MV-4-11 (cell line): ENCODE results near the gene ADGRG1.
A peak's percentile ranks its signal among the peaks of the same experiment; 100 is the strongest.
"Not testable (repeated sequence)": the region's sequence is repeated elsewhere in the genome, so short reads cannot be mapped to it uniquely, and the experiment has no call there.

Experiments
- DNase-seq: peaks from one replicate; lab custom pipeline; 2025; lab: John Stamatoyannopoulos, UW

ADGRG1 gene

GRCh38 chr16:57628008-57628781 is at the start of gene ADGRG1:
Gene ADGRG1 (plus strand): TSS chr16:57628630. CDS start chr16:57650288, 21,658 bp downstream.
- DNase-seq = peak; percentile 59

GRCh38 chr16:57579361-57579665 is 49.1 kb upstream of the ADGRG1 start:
- no peak for DNase-seq

DNA sequence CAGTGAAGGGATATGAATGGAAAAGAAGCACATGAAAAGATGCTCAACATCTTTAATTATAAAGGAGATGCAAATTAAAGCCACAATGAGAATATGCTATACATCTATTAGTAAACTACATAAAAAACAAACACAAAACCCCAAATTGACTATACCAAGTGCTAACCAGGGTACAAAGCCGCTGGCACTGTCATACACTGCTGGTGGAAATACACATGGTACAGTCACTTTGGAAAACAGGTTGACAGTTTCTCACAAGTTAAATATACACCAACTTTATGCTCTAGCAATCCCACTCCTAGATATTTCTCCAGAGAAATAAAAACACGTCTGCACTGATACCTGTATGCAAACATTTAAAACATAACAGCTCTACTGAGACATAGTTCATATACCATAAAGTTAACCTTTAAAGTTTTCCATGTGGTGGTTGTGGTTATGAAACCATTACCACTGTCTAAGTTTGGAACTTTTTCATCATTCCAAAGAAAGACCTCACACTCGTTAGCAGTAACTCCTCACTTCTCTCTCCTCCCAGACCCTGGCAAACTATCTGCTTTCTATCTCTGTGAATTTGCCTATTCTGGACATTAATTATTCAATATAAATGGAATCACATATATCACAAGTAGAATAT is 43.3 kb upstream of the ADGRG1 start:
- no peak for DNase-seq

GRCh38 chr16:57588831-57589230 is 39.6 kb upstream of the ADGRG1 start:
- DNase-seq = no peak

DNA sequence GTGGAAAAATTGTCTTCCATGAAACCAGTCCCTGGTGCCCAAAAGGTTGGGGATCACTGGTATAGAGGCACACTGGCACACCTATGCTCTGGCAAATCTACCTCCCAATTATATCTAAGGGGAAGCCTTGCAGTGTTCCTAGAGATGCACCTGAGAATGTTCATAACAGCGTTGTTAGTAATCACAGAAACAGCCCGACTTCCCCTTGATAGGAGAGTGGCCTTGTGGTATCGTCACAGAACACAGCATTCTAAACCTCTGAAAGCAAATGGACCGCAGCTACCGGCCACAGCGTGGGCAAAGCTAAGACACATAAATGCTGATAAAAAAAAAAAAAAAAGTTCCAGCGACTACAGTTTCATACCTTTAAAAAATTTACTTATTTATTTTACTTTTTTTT is 39.1 kb upstream of the ADGRG1 start:
- DNase-seq = no peak

- DNase-seq = peak; percentile 70
Measured at GRCh38 chr16:57590654-57591085, 37.8 kb upstream of the ADGRG1 start.

DNA sequence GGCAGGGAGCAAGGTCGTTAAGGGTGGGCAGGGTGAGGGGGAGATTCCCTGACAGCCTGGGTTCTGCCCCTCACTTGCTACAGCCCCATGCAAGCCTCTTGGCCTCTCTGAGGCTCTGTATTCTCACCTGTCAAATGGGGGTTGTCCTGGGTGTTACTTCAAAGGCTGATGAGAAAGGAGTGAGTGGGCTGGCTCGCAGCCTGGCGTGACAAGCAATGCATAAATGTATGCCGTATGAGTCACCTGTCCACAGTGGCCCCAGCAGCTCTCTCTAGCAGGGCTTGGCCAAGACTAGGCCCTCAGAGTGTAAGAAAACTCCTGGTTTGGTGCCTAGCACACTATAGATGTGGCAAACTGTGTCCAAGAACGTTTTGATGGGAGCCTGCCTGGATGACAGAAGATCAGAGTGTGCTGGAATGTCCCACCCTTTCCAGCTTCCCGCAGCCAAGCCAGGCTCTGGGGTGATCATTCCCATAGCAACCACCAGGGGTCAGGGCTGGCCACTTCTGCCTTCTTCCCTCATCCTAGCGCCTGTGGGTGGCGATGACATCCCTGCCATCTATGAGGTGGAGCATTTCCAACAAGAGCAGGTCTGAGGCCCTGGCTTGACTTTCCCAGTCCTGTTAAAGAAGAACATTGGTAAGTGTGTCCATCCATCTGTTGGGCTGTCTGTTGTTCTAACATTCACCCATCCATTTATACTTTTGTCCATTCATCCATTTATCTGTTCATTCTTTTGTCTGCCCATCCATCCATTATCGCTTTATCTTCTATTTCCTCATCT is 37.2 kb upstream of the ADGRG1 start:
- peak; percentile 67 for DNase-seq

DNA sequence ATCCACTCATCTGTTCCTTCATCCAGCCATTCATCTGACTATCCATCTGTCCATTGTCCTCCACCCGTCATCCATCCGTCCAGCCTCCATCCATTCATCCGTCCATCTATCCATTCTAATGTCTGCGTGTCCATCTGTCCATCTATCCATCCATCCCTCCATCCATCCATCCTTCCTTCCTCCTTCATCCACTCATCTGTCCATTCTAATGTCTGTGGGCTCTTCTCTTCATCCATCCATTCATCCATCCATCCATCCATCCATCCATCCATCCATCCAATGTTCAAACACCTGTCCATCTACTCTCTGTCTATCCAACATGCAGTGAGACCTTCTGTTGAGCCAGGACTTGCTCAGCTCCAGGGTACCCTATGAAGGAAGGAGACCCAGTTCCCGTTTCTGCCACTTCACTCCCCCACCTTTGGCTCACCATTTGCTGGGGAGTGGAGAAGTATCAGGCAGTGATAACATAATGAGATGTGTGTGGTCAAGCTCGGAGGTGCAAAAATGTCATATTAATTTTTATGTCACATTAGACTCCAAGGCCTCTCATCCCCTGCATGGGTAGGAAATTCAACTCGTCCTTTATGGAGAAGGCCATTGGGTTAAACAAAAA is 36.5 kb upstream of the ADGRG1 start:
- DNase-seq = no peak

DNA sequence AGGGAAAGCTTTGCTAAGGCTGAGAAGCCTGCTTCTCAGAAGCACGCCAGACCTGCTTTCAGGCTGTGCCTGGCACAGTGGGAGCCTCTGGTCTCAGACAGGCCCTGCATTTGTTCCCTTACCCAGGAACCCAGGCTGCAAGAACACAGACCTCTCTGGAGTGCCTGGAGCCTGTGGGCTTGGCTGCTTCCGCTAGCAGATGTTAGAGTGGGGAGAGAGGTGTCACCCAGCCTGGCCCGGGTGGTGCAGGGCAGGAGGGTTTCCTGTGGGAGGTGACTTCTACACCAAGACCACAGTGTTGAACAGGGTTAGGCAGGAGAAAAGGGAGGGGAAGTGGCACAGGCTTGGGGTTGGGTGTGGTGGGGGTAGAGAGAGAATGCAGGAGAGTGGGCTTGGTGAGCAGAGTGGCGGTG is 35.8 kb upstream of the ADGRG1 start:
- DNase-seq = peak; percentile 67

DNA sequence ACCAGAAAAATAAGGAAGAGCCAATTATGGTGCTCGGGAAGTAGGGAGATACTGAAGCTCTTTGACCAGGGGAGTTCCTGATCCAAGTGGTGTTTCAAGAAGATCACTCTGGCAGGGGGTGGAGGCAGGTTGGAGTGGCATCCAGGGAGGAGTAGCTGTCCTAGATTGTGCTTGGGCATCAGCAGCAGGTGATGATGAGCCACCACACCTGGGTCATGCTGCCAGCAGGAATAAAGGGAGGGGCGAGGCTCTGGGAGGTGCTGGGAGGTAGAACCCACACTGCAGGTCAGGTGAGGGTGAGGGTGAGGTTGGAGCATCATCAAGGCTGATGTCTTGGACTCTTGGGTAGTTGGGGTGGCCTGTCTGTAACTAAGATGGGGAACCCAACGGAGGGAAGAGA is 35.4 kb upstream of the ADGRG1 start:
- no peak for DNase-seq

GRCh38 chr16:57593990-57594389 is 34.4 kb upstream of the ADGRG1 start:
- DNase-seq = no peak

- DNase-seq = no peak
Measured at GRCh38 chr16:57594531-57595031, 33.8 kb upstream of the ADGRG1 start.

- not testable (repeated sequence) for DNase-seq
Measured at GRCh38 chr16:57596234-57596633, 32.2 kb upstream of the ADGRG1 start.

GRCh38 chr16:57598437-57598836 is 30.0 kb upstream of the ADGRG1 start:
- DNase-seq = no peak

DNA sequence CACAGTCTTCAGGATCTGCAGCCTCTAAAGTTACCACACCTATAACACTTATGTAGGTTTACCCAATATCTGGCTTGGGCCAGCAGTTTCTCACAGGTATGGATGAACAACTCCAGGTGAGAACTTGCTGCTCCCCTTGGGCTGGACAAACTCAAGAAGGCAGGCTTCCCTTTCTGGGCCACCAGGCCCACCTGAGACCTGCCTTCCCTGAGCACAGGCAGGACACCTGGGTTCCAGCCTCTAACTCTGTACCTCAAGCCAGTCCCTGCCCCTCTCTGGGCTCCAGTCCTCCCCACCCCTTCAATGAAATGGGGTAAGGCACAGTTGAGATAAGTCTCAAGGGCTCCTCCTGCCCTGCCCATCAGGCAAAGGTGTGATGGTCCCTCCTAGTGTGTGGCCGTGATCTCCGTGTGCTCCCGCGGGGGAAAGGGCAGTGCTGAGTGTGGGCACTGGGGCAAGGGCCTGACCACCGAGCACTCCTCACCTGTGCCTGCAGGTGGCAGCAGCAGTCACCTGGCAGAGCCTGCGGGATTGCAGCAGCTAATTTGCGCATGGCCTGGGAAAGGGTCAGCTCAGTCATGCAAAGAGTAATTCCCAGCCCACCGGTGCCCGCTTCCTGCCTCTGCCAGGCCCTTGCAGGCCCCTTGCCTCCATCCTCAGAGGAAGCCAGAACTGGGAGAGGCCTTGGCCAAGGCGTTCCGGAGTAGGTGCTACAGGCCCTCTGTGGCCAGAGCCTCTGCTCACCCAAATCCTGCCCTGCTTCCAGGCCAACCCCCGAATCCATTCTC is 28.2 kb upstream of the ADGRG1 start:
- DNase-seq = no peak

DNA sequence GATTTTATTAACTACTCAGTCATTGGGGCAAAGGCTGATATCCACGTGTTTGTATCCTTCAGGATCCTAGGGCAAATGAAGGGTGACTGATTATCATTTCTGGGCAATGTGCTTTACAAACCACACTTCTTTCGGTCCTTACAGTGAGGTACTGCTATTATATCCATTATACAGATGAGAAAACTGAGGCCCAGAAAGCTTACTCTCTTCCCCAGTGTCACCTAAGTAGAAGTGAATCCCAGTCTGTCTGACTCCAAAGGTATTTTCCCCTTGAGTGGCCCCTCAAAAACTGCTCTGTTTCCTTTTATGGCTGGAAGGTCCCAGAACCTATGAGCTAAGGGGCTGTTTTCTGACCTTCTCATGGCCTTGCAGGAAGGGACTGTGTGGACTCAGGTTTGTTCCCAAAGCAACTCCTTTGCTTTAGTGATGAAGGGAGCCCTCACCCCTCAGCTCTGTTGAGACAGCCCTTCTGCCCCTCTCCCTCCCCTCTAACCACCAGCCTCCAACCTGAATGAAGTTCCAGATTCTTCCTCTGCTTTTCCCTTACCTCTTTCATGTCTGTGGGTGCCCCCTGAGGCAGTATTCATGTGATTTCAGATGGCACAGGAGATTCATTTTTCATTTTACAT is 27.4 kb upstream of the ADGRG1 start:
- DNase-seq = no peak

DNA sequence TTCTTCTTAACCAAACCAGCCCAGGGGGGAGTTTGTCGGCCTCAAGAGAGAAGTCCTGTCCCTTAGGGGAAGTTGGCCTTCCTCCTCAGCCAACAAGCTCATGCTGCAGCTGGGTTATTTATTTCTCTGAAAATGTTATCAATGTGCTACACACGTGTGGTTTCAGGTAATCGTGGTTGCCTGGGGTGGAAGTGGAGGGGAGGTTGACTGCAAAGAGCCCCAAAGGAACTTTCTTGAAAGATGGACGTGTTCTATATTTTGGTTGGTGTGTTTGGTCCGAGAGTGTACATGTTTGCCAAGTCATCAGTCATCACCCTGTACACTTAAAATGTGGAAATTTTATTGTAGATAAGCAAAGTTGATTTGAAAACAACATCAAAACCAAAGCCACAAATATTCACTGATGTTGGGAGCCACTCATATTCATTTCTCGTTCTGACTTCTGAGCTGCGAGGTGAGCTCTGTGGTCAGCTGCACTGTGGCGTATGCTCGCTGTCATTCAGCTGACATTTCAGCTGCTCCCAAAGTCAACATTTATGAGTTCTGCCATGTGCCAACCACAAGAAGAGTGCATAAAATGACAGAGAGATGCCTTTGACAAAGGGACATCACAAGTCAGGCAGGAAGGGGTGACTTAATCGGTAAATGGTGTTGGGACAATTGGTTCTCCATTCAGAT is 26.5 kb upstream of the ADGRG1 start:
- peak; percentile 28 for DNase-seq

- DNase-seq = peak; percentile 45
Measured at GRCh38 chr16:57603115-57604024, 25.1 kb upstream of the ADGRG1 start.

DNA sequence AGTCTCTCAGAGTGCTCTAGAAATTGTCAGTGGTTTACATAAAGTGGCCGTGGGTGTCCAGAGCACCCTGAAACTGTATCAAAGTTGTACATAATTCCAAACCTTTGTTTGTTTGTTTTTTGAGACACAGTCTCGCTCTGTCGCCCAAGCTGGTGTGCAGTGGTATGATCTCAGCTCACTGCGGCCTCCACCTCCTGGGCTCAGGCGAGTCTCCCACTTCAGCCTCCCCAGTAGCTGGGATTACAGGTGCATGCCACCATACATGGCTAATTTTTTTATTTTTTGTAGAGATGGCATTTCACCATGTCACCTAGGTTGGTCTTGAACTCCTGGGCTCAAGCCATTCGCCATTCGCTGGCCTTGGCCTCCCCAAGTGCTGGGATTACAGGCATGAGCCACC is 24.3 kb upstream of the ADGRG1 start:
- DNase-seq = no peak
